TTC549 (cell line): ENCODE data around the gene ASB5.
"Not testable (repeated sequence)": the region's sequence is repeated elsewhere in the genome, so short reads cannot be mapped to it uniquely, and the experiment has no call there.

ENCODE experiments used
- FAIRE-seq: peaks from 2 replicates; lab custom pipeline; 2012; peaks lifted over from hg19 to GRCh38; lab: Jason Lieb, UNC

The ASB5 gene, protein sequence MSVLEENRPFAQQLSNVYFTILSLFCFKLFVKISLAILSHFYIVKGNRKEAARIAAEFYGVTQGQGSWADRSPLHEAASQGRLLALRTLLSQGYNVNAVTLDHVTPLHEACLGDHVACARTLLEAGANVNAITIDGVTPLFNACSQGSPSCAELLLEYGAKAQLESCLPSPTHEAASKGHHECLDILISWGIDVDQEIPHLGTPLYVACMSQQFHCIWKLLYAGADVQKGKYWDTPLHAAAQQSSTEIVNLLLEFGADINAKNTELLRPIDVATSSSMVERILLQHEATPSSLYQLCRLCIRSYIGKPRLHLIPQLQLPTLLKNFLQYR

DNA sequence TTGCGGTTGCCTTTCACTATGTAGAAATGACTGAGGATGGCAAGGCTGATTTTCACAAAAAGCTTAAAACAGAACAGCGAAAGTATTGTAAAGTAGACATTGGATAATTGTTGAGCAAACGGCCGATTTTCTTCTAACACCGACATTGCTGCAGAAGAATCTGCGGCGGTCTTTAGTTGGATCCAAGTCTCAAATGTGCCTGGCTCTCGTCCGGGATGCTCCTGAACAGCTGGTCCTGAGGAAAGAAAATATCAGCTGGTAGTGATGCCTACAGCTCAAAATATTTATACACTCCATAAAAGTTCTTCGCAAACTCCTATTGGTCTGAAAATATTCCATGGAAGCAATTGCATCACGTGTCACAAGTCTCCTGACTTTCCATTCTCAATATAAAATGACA, at the start of gene ASB5:
Gene ASB5 (minus strand): TSS at position 260 of the 400 bp plus-strand sequence. CDS start 114 bp downstream, at position 146.
- FAIRE-seq, result no peak

DNA sequence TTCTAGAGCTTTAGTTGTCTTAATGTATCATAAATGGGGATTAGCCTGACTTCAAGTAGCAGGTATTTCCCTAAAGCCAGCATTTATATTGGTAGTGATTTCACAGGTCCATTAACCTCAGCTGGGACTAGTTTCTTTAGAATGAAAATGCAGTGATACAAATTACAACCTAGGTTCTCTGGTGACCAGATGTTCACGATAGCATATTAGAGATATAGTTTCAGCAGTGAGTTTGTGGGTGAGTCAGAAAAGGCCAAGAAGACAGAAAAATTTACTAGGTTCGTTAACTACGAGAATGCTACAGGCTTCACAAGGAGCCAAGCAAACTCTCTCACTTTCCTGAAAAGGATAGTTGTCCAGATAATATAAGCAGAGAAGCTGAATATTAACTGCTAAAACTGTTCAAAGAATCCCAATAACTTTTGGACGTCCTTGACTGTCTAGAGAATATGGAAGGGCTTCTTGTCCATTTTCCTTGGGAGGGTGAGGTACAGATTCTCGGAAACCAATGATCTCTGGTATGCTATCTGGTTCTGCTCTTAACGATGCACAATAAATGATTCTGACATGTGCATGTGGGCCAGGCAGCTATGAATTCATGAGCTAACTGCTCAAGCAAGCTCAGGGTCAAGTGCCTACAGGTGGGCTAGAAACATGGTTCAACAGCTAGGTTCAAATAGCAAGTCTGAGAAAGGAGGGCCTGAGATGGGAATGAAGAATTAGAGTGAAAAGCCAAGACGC, 44.7 kb upstream of the ASB5 start:
- no peak for FAIRE-seq

DNA sequence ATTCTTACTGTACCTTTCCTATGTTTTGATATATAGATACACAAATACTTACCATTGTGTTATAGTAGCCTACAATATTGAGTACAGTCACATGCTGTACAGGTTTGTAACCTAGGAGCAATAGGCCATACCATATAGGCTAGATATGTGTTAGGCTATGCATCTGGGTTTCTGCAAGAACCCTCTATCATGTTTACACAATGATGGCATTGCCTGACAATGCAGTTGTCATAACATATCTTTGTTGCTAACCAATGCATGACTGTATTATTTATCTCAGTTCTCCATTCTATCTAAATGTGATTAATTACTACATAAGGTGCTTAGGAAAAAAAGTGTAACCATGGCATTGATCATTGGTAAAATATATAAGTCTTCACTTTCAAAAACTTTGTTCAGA, 40.8 kb upstream of the ASB5 start:
- no peak for FAIRE-seq

DNA sequence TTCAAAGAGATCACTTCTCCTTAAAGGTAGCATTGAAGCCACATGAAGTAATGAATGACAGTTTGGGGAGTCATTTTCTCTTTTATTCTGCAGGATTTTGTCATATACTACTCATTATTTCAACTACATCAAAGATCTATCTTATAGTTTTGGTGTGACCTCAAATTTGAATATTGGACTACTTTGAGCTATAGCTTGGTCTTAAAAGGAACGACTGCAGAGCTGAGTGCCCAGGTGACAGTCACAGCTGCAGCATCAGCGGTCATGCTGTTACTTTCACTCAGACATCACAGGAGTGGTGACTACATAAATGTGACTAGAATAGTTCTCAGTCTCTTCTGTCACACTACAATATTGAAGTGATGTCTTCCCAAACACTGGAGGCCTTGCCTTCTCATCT, 40.0 kb upstream of the ASB5 start:
- no peak for FAIRE-seq

DNA sequence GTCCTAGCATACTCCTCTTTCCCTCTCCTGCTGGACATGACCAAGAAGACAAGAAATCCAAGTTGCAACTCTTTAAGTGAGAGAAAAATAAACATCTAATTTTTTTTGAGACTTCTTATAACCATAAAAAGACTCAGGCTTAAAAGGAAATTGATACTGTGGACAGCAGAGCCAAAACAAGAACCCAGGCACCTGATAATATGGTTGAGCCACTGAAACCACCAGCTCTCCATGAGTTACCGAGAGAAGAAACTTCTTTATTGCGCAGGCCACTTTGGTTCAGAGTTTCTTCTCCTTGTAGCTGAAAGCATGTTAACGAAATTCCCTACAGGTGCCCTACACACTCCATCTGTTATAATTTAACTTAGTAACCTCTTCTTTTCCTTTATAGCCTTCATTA, 39.4 kb upstream of the ASB5 start:
- no peak for FAIRE-seq

DNA sequence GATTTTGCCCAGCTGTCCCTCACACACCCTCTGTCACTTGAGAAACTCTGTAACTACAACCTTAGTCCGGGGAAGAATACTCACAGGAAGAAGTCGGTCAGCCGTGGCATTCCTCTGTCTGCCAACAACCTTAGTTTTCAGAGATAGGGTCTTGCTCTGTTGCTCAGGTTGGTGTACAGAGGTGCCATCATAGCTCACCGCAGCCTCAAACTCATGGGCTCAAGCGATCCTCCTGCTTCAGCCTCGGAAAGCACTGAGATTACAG, 38.6 kb upstream of the ASB5 start:
- FAIRE-seq, result no peak

DNA sequence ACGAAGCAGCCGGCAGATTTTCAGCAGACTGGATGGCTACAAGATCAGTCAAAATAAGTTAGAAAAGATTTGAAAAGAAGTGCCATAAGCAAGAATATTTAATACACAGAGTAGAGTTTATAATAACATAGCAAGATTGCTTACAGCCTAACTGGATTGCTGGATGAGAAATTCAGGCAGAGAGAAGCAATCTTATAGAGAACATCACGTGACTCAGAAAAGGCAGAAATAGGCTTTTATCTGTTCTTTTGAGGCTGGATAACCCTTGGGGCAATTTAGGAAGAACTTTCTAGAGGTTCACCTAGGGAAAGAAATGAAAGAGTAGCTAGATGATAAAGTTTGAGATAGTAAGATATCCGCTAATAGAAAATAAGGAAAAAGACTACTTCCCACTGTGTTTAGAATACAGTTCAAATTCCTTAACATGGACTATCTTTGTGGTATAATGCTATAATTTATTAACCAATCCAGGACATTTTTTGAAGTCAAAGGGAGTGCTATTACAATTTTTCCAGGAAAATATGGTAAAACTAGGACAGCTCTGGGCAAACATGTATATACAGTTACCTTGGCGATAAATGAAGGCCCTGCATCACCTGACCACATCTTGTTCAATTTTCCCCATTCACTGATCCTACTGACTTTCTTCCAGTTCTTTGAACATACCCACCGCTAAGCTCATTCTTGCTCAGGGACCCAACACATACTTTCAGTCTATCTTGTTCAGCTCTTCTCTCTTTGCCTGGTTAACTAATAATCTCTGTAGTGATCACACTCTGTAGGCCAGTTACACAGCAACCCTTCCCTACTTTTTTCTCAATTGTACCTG, 38.0 kb upstream of the ASB5 start:
- FAIRE-seq, result no peak

DNA sequence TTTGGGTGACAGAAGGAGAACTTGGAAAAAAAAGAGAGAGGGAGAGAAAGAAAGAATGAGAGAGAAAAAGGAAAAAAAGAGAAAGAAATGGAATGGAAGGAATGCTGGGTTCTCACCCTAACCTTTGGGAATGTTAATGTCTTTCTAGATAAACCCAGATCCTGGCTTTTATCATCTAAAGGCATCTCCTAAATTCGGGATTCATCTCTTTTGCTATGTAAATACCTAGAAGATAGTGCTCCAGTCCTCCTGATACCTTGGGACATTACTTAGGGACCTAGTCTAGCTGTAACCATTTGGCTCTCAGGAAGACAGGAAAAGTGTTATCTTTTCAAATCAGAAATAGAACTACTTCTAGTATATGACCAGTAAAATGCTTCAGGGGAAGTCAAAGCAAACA, 34.9 kb upstream of the ASB5 start:
- no peak for FAIRE-seq

DNA sequence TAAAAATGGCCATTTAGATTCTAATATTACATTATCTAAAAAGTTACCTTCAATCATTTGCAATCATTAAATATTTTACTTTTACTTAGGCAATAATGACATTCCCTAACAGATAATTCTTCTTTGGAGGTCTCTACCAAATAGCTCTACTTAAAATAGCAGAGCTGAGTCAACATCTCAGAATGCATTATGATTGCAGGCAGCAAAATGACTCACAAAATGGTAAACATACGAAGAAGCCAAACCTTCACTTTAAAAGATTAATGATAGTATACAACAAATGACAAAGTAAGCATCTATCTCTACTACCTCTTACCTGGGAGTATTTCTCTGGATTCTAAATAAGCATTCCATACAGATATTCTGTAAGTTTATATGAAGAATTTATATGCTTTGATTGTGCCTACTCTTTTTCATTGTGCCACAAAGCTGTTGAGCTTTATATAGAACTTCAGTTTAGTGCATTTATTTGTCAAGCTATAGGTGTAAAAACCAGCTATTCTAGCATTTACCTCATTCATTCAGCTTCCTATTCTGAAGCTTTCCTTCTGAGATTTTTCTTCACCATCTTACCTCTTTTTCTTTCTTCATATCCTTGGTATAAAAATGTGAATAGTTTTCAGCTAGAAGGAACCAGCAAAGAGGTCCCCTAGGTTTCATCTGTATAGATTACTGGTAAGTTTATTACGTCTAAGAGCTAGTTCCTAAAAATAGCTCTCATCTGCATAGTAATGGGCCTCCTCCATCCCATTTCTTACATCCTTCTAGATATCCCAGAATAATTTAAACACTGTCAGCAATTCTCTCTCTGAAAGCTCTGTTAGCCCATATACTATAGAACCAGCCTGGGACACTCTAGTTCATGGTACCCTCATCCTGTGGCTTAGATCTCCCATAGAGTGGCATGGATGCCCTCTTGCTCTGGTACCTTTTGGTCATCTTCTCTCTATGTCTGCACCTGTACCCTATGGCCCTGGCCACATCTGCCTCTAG, 33.6 kb upstream of the ASB5 start:
- no peak for FAIRE-seq

DNA sequence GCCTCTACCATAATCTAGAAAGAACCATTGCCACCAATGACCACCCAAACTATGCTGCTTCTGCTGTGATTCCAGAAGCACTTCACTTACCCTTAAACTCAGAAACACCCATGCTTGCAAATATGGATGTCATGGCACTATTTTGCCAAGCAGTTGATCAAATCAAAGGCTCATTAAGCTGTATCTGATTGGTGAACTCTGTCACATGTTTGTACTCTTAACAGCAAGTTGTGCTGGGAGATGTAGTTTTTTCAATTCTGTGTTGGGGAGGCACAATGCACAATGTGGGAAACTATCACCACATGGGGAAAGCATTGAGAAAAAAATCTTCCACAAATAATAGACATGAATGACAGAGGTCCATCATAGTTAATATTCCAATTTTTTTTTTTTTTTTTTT, 31.5 kb upstream of the ASB5 start:
- no peak for FAIRE-seq

DNA sequence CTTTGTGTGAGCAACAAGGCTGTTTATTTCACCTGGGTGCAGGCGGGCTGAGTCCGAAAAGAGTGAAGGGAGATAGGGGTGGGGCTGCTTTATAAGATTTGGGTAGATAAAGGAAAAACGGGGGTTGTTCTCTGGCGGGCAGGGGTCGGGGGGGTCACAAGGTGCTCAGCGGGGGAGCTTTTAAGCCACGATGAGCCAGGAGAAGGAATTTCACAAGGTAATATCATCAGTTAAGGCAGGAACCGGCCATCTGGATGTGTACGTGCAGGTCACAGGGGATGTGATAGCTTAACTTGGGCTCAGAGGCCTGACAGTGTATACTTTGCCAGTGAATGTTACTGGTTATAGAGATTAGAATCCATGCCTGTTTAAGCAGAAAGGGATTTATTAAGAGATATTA, 31.0 kb upstream of the ASB5 start:
- FAIRE-seq, result no peak

DNA sequence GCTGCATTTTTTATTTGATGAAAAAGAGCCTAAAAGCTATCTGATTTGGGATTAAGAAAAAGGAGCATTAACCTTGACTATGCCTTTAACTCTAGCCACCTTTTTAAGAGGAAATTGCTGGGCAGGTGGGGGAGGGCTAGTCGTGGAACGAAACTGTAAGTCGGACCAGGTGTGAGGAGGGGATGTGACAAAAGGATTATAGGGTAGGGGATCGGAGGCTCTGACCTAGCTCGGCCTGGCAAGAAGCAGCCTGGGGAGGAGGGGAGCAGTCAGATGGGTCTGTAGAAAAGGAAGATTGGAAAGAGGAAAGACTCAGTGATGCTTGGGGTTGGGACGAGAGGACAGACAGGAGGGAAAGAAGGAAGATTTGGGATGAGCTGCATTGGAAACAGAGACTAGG, 29.6 kb upstream of the ASB5 start:
- no peak for FAIRE-seq

DNA sequence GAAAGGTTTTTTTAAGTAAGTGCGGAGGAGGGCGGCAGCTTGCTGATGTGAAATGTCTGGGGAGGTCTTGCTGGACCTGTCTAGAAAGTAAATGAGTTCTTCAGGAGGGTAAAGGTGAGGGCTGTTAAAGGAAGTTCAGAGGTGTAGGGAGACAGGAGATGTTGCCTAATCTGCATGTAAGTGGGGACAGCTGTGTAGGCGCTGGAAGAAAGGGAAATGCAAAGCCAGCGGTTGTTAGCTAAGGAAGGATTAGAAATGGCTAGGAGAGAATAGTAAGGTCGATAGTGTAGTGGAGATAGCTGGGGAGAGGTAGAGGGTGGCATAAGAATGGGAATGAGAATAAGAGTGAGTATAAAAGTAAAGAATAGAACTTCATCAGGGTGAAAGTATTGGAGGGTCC, 26.9 kb upstream of the ASB5 start:
- FAIRE-seq, result not testable (repeated sequence)

DNA sequence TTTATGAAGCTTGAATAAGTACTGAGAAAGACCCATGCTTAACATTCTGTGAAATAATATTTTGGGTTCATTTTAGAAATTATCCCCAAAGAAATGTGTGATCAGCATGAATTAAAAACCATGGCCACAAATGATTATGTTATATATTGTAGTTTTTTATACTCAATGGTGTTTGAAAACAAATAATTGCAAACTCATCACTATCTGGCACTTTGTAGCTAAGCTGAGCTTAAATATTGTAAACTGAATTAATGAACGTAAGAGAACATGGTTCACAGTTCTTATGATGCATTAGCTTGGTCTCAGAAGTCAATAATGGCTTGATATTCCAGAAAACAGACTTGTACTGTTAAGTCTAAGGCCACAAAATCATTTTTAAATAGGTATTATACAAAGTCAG, 24.6 kb upstream of the ASB5 start:
- FAIRE-seq, result no peak

DNA sequence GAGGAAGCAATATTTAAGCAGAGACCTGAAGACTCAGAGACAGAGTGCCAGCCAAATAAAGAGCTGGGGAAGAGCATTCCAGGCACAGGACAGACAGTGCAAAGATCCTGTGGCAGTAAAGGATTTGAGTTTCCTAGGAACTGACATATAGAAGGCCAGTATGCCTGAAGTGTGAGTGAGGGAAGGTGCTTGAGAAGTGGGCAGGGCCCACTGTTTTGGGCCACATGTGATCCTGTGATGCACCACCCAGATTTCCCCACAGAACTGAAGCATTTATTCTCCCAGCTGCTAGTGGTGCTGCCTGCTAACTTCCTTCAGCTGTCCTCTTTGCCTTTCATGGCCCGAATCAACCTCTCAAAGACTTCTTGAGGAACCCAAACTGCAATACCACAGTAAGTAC, 23.9 kb upstream of the ASB5 start:
- FAIRE-seq, result no peak

DNA sequence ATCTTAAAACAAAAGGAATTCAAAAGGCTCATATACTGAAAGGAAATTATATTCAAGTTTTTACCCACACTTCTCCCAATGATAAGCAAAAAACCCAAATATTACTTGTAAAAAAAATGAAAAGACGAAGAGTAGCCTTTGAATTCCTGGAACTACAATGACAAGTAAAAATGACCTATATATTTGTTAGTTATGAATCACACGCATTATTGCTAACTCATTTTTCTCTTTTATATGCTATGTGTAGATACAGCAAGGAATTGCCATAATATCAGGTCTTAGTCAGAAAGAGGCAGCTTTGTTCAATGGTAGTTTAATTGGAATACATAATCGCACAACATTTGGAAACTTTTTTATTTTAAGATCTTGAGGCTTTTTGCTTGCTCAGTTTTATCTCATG, 22.7 kb upstream of the ASB5 start:
- FAIRE-seq, result no peak

DNA sequence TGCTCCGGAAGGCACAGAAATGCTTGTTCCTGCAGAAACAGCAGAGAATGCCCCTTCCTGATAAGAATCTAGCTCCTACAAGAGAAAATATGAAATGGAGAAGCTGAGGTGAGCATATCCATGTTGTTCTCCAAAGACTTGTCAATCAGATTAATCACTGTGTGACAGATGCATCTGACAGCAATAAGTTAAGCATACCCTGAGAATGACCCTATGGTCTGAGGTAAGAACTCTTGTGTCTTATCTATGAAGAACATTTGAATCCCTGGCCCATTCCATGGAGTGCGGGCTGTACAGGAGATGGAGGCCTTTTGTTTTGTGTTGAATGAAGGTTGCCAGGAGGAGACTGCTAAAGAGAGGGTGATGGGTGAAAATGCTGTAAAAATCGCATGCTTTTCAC, 21.5 kb upstream of the ASB5 start:
- no peak for FAIRE-seq

DNA sequence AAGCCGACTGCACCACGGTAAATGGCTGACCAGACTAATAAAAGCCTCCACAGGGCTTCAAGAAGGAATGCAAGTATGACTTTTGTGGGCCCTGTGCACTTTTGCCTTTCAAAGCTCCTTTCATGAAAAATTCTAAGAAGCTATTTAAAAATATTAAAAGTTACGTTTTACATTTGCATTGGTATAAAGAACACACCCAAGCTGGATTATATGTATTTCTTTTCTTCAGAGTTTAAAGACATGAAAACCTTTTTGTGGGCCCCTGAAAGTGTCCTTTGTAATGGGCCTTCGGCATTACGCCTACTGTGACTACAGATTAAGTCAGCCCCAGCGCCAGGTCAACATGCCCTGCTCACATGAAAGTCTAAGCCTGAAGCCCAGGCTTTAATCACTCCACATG, 20.5 kb upstream of the ASB5 start:
- FAIRE-seq, result no peak

DNA sequence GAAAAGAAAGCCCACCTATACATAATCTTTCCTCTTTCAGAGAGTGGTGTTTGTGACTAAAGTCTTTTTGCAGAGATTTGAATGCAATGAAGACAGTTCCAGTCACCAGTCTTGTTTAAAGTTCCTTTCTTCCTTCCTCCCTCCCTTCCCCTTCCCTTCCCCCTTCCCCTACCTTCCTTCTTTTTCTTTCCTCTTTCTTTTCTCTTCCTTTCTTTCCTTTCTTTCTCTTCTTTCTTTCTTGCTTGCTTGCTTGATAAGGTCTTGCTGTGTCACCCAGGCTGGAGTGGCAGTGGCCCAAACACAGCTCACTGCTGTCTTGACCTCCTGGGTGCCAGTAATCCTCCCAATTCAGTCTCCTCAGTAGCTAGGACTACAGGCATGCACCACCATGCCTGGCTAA, 19.0 kb upstream of the ASB5 start:
- no peak for FAIRE-seq

DNA sequence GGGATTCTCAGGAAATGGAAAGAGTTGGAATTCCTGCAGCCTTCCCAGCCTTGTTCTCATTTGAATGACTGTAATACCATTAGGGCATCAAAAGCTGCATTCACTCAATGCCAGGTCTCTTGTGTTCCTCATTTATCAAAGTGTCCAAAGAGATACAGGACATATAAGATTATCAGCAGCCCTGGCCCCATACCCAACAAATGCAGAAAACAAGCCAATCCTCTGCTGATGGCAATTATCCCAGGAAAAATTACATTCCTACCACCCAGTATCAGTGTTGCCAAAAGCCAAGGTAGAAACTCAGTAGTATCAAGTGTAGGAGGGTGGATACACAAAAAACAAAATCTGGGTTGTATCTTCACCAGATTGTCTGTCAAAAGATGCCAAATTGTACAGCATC, 18.5 kb upstream of the ASB5 start:
- no peak for FAIRE-seq

DNA sequence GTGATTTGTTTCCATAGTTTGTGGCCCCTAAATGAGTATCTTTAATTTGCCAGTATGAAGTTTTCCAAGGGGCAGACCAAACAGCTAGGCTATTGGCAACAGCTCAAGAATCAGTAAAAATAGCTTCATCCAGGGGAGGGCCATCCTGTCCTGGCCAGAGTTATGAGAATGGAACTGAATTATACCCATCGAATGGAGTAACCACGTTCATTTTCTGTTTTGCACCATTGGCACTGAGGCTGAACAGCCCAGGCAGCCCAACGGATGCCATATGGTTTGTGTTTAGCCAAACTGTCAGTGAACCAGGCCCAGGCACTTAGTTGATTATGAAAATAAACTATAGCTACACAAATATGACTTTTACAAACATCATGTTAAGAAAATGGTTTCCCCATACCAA, 17.7 kb upstream of the ASB5 start:
- FAIRE-seq, result no peak

DNA sequence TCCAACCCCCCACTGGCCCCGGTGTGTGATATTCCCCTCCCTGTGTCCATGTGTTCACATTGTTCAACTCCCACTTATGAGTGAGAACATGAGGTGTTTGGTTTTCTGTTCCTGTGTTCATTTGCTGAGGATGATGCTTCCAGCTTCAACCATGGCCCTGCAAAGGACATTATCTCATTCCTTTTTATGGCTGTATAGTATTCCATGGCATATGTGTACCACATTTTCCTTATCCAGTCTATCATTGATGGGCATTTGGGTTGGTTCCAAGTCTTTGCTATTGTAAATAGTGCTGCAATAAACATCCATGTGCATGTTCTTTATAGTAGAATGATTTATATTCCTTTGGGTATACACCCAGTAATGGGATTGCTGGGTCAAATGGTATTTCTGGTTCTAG, 10.5 kb upstream of the ASB5 start:
- FAIRE-seq, result not testable (repeated sequence)
